Coronary artery (tissue), 2 donors: Measurements from ENCODE around the gene PRIMA1.

Source experiments
- DNase-seq: peaks from one replicate; pipeline ENCODE4 v3.0.0-alpha.2; 2017; ENCODE audit warnings: low spot score
- H3K27ac ChIP-seq, 2 donors: fragments of 200-600 bp; sonication (generic); one replicate each; pipeline ENCODE4 v1.5.1; 2016 to 2019
- H3K4me3 ChIP-seq: fragments of 200-600 bp; sonication (generic); 2 replicates; pipeline ENCODE4 v1.5.1; 2016; ENCODE audit warnings: mild to moderate bottlenecking, moderate library complexity
- TF ChIP-seq, protein P1 (sequence below): fragments of 200-600 bp; sonication (generic); IDR thresholded peaks from one replicate; pipeline ENCODE4 v1.5.1; 2019; ENCODE audit warnings: antibody characterized with exemption

Gene PRIMA1

GRCh38 chr14:93733631-93734030 is 54.7 kb downstream of the PRIMA1 start:
- no peak for DNase-seq
- TF ChIP-seq, protein P1, sequence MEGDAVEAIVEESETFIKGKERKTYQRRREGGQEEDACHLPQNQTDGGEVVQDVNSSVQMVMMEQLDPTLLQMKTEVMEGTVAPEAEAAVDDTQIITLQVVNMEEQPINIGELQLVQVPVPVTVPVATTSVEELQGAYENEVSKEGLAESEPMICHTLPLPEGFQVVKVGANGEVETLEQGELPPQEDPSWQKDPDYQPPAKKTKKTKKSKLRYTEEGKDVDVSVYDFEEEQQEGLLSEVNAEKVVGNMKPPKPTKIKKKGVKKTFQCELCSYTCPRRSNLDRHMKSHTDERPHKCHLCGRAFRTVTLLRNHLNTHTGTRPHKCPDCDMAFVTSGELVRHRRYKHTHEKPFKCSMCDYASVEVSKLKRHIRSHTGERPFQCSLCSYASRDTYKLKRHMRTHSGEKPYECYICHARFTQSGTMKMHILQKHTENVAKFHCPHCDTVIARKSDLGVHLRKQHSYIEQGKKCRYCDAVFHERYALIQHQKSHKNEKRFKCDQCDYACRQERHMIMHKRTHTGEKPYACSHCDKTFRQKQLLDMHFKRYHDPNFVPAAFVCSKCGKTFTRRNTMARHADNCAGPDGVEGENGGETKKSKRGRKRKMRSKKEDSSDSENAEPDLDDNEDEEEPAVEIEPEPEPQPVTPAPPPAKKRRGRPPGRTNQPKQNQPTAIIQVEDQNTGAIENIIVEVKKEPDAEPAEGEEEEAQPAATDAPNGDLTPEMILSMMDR = no peak
- H3K4me3 ChIP-seq = no peak overlapping the region

DNA sequence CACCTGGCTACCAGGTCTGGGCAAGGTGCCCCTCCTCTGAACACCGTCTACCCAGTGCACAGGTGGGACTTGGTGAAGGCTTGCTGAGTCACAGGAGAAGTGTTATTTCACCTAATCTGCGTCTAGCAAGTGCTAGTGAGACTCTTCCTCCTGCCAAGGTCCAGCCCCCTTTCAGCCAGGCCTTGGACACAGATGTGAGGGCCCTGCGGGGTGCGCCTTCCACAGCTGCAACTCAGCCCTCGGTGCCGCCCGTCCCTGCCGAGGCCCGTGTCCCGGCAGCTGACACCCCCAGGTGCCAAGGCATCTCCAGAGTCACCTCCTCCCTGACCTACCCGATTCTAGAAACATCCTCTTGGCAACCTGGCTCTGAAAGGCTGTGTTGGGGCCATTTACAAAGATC is 55.1 kb downstream of the PRIMA1 start:
- H3K27ac ChIP-seq = no peak overlapping the region
- DNase-seq = no peak

More at GRCh38 chr14:93733631-93734030, 54.7 kb downstream of the PRIMA1 start:
- H3K27ac ChIP-seq = no peak overlapping the region

GRCh38 chr14:93732524-93732923 is 55.8 kb downstream of the PRIMA1 start:
- Histone ChIP-seq H3K4me3 (no peak overlapping the region), H3K27ac (no peak overlapping the region)
- DNase-seq = no peak
- TF ChIP-seq, protein P1 = no peak

More for the DNA sequence above, 55.1 kb downstream of the PRIMA1 start:
- TF ChIP-seq, protein P1 = no peak
- no peak overlapping the region for H3K4me3 ChIP-seq

GRCh38 chr14:93731753-93732152 is 56.5 kb downstream of the PRIMA1 start:
- no peak overlapping the region for H3K4me3 ChIP-seq
- no peak for DNase-seq
- TF ChIP-seq, protein P1 = no peak
- H3K27ac ChIP-seq = no peak overlapping the region

DNA sequence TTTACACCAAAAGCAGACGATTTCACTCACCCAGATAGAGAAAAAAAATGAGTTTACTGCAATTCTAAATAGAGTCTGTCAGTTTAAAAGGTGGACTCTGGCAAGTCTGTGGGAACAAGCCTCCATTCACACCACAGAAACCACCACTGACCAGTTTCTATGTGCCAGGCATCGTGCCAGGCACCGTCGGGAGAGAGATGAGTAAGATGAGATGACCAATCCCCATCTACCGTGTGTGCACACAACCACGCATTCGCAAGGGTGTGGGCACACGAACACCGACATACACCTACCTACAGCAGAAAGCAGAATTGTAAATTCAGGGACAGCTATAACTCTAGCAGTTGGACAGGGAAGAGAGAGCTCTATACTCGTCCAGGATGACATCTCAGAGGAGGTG is 58.3 kb downstream of the PRIMA1 start:
- H3K4me3 ChIP-seq = no peak overlapping the region
- TF ChIP-seq, protein P1 = no peak
- DNase-seq = no peak

DNA sequence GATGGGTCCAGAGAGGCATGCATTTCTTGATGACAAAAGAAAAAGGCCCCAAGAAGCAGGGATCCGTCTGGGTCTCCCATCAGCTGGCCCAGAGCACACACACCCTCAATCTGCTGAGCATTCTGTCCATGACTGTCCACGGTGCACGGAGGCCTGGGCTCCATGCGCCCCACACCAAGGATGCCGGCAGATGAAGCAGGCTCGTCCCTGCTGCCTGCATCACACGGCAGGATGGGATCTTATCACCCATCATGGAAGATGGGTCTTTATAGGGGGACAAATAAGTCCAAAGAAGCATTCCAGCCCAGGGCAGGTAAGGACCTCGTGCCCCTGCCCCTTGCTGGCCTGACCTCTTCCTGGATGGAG is 59.7 kb downstream of the PRIMA1 start:
- Histone ChIP-seq H3K27ac (no peak overlapping the region), H3K4me3 (no peak overlapping the region)
- DNase-seq = no peak
- TF ChIP-seq, protein P1 = no peak

More for the DNA sequence above, 58.3 kb downstream of the PRIMA1 start:
- no peak overlapping the region for H3K27ac ChIP-seq

DNA sequence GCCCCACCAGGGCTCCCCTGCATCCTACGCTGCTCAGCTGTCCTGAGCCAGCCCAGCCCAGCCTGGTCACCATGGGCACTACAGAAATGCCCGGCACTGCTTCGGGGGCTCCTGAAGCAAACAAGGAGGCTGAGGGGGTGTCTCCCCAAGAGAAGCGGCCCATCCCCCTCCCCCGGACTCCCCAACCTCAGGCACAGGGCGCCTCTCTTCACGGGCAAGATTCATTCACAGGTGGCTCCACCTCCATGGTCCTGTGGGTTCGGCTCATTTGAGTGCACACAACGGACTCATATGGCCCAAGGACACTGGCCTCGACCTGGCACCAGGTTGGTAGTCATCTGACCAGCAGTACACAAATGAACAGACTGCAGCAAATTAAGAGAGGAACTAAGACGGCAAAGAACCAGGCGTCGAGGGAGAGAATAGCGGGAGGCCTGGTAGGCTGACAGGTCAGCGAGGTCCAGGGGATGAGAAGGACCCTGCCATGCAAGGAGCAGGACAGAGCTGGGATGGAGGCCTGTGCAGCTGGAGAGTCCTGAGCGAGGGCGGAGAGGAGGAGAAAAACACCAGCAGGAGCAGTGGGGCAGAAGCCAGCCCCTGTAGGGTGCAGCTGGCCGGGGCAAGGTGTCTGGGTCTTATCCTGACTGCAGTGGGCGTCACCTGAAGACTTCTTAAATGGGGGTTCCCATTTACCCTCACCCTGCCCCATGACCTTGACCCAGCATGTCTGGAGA is 60.2 kb downstream of the PRIMA1 start:
- DNase-seq = no peak
- no peak overlapping the region for H3K4me3 ChIP-seq
- TF ChIP-seq, protein P1 = no peak
- H3K27ac ChIP-seq = no peak overlapping the region
